OCI-LY7 (cell line): ENCODE measurements around the gene SASH1. TPM values are rescaled to one million over a fixed set of nuclear protein-coding genes. Genes with fewer than 3 reads are reported as not detected.

Experiments
- BruUV-seq: library from RNA; stranded (reverse); fragments of 400-500 nt; replicated peaks from 2 replicates; lab custom pipeline; 2021; lab: Mats Ljungman, UMichigan
- CTCF ChIA-PET: fragments of 300-600 bp; sonication (Branson Sonifier 250); formaldehyde crosslinking; loops from one replicate; lab custom pipeline; 2022; ENCODE audit warnings: antibody characterized with exemption; ENCODE audit not compliant: unreplicated experiment; lab: Charles Lee
- POLR2A ChIA-PET: fragments of 300-600 bp; sonication (Branson Sonifier 250); formaldehyde crosslinking; loops from one replicate; lab custom pipeline; 2022; ENCODE audit warnings: antibody characterized with exemption; lab: Charles Lee
- DNase-seq: peaks from one replicate; pipeline ENCODE4 v3.0.0-alpha.2; 2015; ENCODE audit warnings: low spot score
- H2AFZ ChIP-seq: fragments of 200-600 bp; sonication (generic), shearing (Covaris generic); 2 replicates; pipeline ENCODE4 v1.6.1; 2014; ENCODE audit warnings: mild to moderate bottlenecking, antibody characterized with exemption, low read length, moderate library complexity
- H3K27ac ChIP-seq: fragments of 200-600 bp; sonication (generic); 2 replicates; pipeline ENCODE4 v1.5.1; 2014; ENCODE audit warnings: mixed run types, low read depth, mild to moderate bottlenecking, moderate library complexity, low read length, inconsistent platforms; ENCODE audit not compliant: poor library complexity, severe bottlenecking
- H3K36me3 ChIP-seq: fragments of 200-600 bp; sonication (generic); 2 replicates; pipeline ENCODE4 v1.6.1; 2014; ENCODE audit warnings: mild to moderate bottlenecking, antibody characterized with exemption, low read length, moderate library complexity, mixed read lengths; ENCODE audit not compliant: insufficient read depth
- H3K4me1 ChIP-seq: fragments of 200-600 bp; sonication (generic); 2 replicates; pipeline ENCODE4 v1.5.1; 2014; ENCODE audit warnings: mild to moderate bottlenecking, low read length; ENCODE audit not compliant: insufficient read depth, poor library complexity, severe bottlenecking
- H3K4me2 ChIP-seq: fragments of 200-600 bp; sonication (generic); 2 replicates; pipeline ENCODE4 v1.6.1; 2014; ENCODE audit warnings: mild to moderate bottlenecking, low read length
- H3K4me3 ChIP-seq: fragments of 200-600 bp; sonication (generic); 2 replicates; pipeline ENCODE4 v1.5.1; 2014; ENCODE audit warnings: mild to moderate bottlenecking, low read depth, low read length; ENCODE audit not compliant: poor library complexity, severe bottlenecking
- H3K79me2 ChIP-seq: fragments of 200-600 bp; sonication (generic); 2 replicates; pipeline ENCODE4 v1.6.1; 2016; ENCODE audit warnings: low read depth, mild to moderate bottlenecking, low read length, moderate library complexity, mixed read lengths; ENCODE audit not compliant: insufficient read depth
- H3K9me2 ChIP-seq: fragments of 200-600 bp; sonication (generic); 2 replicates; pipeline ENCODE4 v1.6.1; 2016; ENCODE audit warnings: mild to moderate bottlenecking, low read length, mixed read lengths; ENCODE audit not compliant: insufficient read depth
- H3K9me3 ChIP-seq: fragments of 200-600 bp; sonication (generic); 2 replicates; pipeline ENCODE4 v1.6.1; 2014; ENCODE audit warnings: mild to moderate bottlenecking, mixed run types, low read length, mixed read lengths
- H4K20me1 ChIP-seq: fragments of 200-600 bp; sonication (generic); 2 replicates; pipeline ENCODE4 v1.6.1; 2014; ENCODE audit warnings: mild to moderate bottlenecking, antibody characterized with exemption, low read length, moderate library complexity, mixed read lengths; ENCODE audit not compliant: insufficient read depth
- CTCF ChIP-seq: fragments of 200-600 bp; sonication (generic); conservative IDR thresholded peaks from 2 replicates; pipeline ENCODE4 v1.5.1; 2014; ENCODE audit warnings: mild to moderate bottlenecking, antibody characterized with exemption, low read length, moderate library complexity, mixed read lengths
- EZH2phosphoT487 ChIP-seq: fragments of 200-600 bp; sonication (generic); IDR thresholded peaks from 2 replicates; pipeline ENCODE4 v1.6.1; 2018; ENCODE audit warnings: low read depth, borderline replicate concordance, mild to moderate bottlenecking, mixed run types, antibody characterized with exemption, low read length, moderate library complexity, mixed read lengths
- intact Hi-C: fragments of 100-400 bp; cut with micrococcal nuclease; formaldehyde crosslinking; loops from one replicate; pipeline ENCODE4 v1.10.0; 2022; ENCODE audit not compliant: unreplicated experiment
- total RNA-seq, 2 experiments: library from RNA; depleted of rRNA in 1 of 2; stranded (reverse); fragments of >200 nt in 1 of 2; shearing (Covaris generic) in 1 of 2; gene quantifications; 2 replicates each; pipeline ENCODE4 v1.2.3, GENCODE V29; 2014 to 2022

Gene SASH1
- total RNA-seq, 2 experiments from 2014 or later = not detected

- Histone ChIP-seq H3K9me3 (no peaks in the 10 kb centered on the region), H3K27ac (no peak overlapping the region), H3K4me1 (no peaks in the 10 kb centered on the region), H3K4me3 (no peak overlapping the region), H3K79me2 (no peaks in the 10 kb centered on the region), H4K20me1 (no peaks in the 10 kb centered on the region), H2AFZ (no peak overlapping the region), H3K9me2 (no peaks in the 10 kb centered on the region), H3K4me2 (no peak overlapping the region), H3K36me3 (no peaks in the 10 kb centered on the region)
- intact Hi-C loops = no loop called here
- TF ChIP-seq EZH2phosphoT487 (no peak), CTCF (no peak)
- DNase-seq = no peak
- POLR2A ChIA-PET = no interaction called here
- no TSS peak for BruUV-seq
- CTCF ChIA-PET = no interaction called here
Measured at GRCh38 chr6:148593813-148594170, 251.2 kb downstream of the SASH1 start.

GRCh38 chr6:148595550-148595949, 252.9 kb downstream of the SASH1 start:
- H3K4me3 ChIP-seq = no peak overlapping the region
- intact Hi-C loops = no loop called here
- no peak overlapping the region for H2AFZ ChIP-seq
- TF ChIP-seq CTCF (no peak), EZH2phosphoT487 (no peak)
- H4K20me1 ChIP-seq = no peaks in the 10 kb centered on the region
- no peaks in the 10 kb centered on the region for H3K79me2 ChIP-seq
- H3K27ac ChIP-seq = no peak overlapping the region
- H3K4me1 ChIP-seq = no peaks in the 10 kb centered on the region
- H3K9me2 ChIP-seq = no peaks in the 10 kb centered on the region
- ChIA-PET POLR2A (no interaction called here), CTCF (no interaction called here)
- H3K36me3 ChIP-seq = no peaks in the 10 kb centered on the region
- no peak for DNase-seq
- no TSS peak for BruUV-seq
- no peak overlapping the region for H3K4me2 ChIP-seq
- H3K9me3 ChIP-seq = no peaks in the 10 kb centered on the region

- Histone ChIP-seq H3K9me3 (no peaks in the 10 kb centered on the region), H2AFZ (0 out of 2 replicates have a peak overlapping the region, but pooled peaks have one; percentile 14), H3K9me2 (no peaks in the 10 kb centered on the region), H3K36me3 (no peaks in the 10 kb centered on the region), H3K4me3 (no peak overlapping the region), H3K4me2 (no peak overlapping the region), H3K4me1 (no peaks in the 10 kb centered on the region), H4K20me1 (no peaks in the 10 kb centered on the region), H3K79me2 (no peaks in the 10 kb centered on the region), H3K27ac (no peak overlapping the region)
- BruUV-seq = no TSS peak
- CTCF ChIA-PET = no interaction called here
- TF ChIP-seq CTCF (no peak), EZH2phosphoT487 (no peak)
- DNase-seq = no peak
- POLR2A ChIA-PET = interaction anchor here (1.3 kb wide), 1 partner anchor 20 kb away, joined by 3 read pairs; no protein-coding TSS in a partner anchor
- intact Hi-C loops = no loop called here
Measured at GRCh38 chr6:148596891-148597455, 254.3 kb downstream of the SASH1 start.
